CD8-positive, alpha-beta memory T cell (primary cell): ENCODE data around the gene DEPDC7. TPM values are rescaled to one million over a fixed set of nuclear protein-coding genes. Genes with fewer than 3 reads are reported as not detected.
"Not testable (repeated sequence)": the region's sequence is repeated elsewhere in the genome, so short reads cannot be mapped to it uniquely, and the experiment has no call there.

Source experiments
- CTCF ChIA-PET: fragments of 350-600 bp; sonication (Branson Sonifier 250); formaldehyde crosslinking; loops from one replicate; lab custom pipeline; 2021; ENCODE audit warnings: antibody characterized with exemption; lab: Charles Lee
- POLR2A ChIA-PET: fragments of 350-600 bp; sonication (Branson Sonifier 250); formaldehyde crosslinking; loops from one replicate; lab custom pipeline; 2021; ENCODE audit warnings: antibody characterized with exemption; lab: Charles Lee
- DNase-seq, 5 donors: peaks; one replicate each; pipeline versions ENCODE4 v3.0.0 to v3.0.0-alpha.2; 2020 to 2022; ENCODE audit warnings: mixed read lengths in 1 of 5
- H3K27ac ChIP-seq: one replicate; pipeline ENCODE4 v1.7.0; 2013; ENCODE audit warnings: low read depth, mild to moderate bottlenecking, low read length, moderate library complexity
- H3K27me3 ChIP-seq: 2 replicates; pipeline ENCODE4 v1.7.0; 2013; ENCODE audit warnings: low read length, mild to moderate bottlenecking; ENCODE audit not compliant: insufficient read depth, poor library complexity, severe bottlenecking
- H3K36me3 ChIP-seq: 2 replicates; pipeline ENCODE4 v1.7.0; 2013; ENCODE audit warnings: mild to moderate bottlenecking, low read length, moderate library complexity; ENCODE audit not compliant: insufficient read depth
- H3K4me1 ChIP-seq: 2 replicates; pipeline ENCODE4 v1.7.0; 2013; ENCODE audit warnings: mild to moderate bottlenecking, low read length, moderate library complexity; ENCODE audit not compliant: insufficient read depth
- H3K4me3 ChIP-seq: 2 replicates; pipeline ENCODE4 v1.7.0; 2013; ENCODE audit warnings: mild to moderate bottlenecking, low read length
- H3K9me3 ChIP-seq: 2 replicates; pipeline ENCODE4 v1.7.0; 2013; ENCODE audit warnings: mild to moderate bottlenecking, low read length
- H3K27ac Mint-ChIP-seq, 8 donors: one replicate each; pipeline ENCODE4 v1.8.0; 2020 to 2021; ENCODE audit warnings: mixed read lengths in 8 of 8, mild to moderate bottlenecking in 6 of 8, inconsistent platforms in 3 of 8, moderate library complexity in 3 of 8
- H3K27me3 Mint-ChIP-seq, 2 donors: one replicate each; pipeline ENCODE4 v1.8.0; 2020 to 2021; ENCODE audit warnings: mixed read lengths in 2 of 2, mild to moderate bottlenecking in 1 of 2, moderate library complexity in 1 of 2
- H3K36me3 Mint-ChIP-seq, 3 donors: one replicate each; pipeline ENCODE4 v1.8.0; 2020 to 2021; ENCODE audit warnings: mixed read lengths in 3 of 3, inconsistent platforms in 1 of 3, mild to moderate bottlenecking in 1 of 3
- H3K4me1 Mint-ChIP-seq, 3 donors: one replicate each; pipeline ENCODE4 v1.8.0; 2020 to 2021; ENCODE audit warnings: mixed read lengths in 3 of 3, inconsistent platforms in 1 of 3, mild to moderate bottlenecking in 1 of 3
- H3K4me3 Mint-ChIP-seq, 7 donors: one replicate each; pipeline ENCODE4 v1.8.0; 2020 to 2021; ENCODE audit warnings: mixed read lengths in 7 of 7, mild to moderate bottlenecking in 6 of 7, moderate library complexity in 4 of 7, inconsistent platforms in 2 of 7
- H3K9me3 Mint-ChIP-seq, 5 donors: one replicate each; pipeline ENCODE4 v1.8.0; 2020 to 2022; ENCODE audit warnings: mixed read lengths in 5 of 5, mild to moderate bottlenecking in 3 of 5, moderate library complexity in 2 of 5, inconsistent platforms in 1 of 5
- polyA plus RNA-seq: library from polyadenylated mRNA; unstranded; fragments of 300-500 nt; fragmentation: Illumina TruSeq; gene quantifications from one replicate; pipeline ENCODE4 v1.2.3, GENCODE V29; 2021
- total RNA-seq, 2 experiments: library from RNA; stranded (reverse); gene quantifications; one replicate each; pipeline ENCODE4 v1.2.3, GENCODE V29; 2021

Gene DEPDC7
- total and polyA plus RNA-seq, 3 experiments from 2014 or later = 0.15 to 1.8 (median 1.7) TPM

DNA sequence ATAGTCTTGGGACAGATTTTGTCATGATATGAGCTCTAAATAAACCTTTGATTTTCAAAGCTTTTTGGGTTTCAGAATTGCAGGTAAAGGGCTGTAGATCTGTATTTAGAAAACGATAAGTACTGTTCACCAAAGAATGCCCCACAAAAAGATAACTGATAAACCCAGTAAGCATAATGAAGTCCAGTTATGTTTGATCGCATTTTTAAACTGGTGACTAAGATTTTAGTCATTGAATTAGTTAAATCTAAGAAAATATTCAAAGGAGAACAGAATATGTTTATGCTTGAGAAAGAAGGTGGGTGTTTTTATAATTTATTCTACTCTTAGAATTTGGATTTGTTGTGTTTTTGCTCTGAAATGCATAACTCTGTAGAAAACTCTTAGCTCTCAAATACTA is 11.6 kb downstream of the DEPDC7 start:
- no peak overlapping the region for H3K27ac ChIP-seq
- Mint-ChIP-seq H3K9me3 (no peaks in the 10 kb centered on the region), H3K27ac (no peak overlapping the region), H3K27me3 (peaks cover 7 to 12% of the 10 kb centered on the region in 2 donors), H3K4me3 (no peak overlapping the region), H3K4me1 (no peaks in the 10 kb centered on the region), H3K36me3 (no peaks in the 10 kb centered on the region)
- H3K4me1 ChIP-seq = peaks cover 1% of the 10 kb centered on the region
- H3K36me3 ChIP-seq = no peaks in the 10 kb centered on the region
- H3K4me3 ChIP-seq = no peak overlapping the region
- H3K27me3 ChIP-seq = no peaks in the 10 kb centered on the region
- no peaks in the 10 kb centered on the region for H3K9me3 ChIP-seq
- ChIA-PET POLR2A (no interaction called here), CTCF (no interaction called here)
- DNase-seq = no peak

DNA sequence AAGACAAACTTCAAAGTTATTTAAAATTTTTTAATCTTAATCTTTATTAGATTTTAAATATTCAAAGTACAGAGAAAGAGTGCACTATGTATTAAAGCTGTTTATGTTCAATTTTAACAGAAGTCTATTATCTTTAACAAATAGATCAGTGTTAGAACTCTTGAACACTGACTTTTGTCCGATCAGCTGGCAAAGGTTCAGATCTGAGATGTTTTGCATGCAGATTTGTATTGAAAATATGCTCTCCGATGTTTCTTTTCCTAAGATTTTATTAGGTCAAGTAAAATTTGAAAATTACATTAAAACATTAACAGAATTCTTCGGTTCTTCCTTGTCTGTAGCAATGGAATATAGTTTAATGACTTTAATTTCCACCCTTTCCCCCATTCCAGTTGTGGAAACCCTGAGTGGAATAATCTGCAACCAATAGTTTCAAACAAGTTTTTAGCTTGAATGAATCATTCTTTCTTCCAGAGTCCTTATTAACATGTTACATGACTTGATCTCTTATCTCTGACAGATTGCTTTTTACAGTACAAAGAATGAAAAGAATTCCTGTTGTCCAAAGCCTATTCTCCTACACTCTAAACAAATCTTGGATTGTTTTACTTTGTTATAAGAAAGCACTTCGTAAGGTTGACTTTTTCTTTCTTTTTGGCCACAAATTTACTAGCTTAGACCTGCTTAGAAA is 12.3 kb downstream of the DEPDC7 start:
- POLR2A ChIA-PET = no interaction called here

GRCh38 chr11:33028537-33028914 is 12.8 kb downstream of the DEPDC7 start:
- no peaks in the 10 kb centered on the region for H3K4me1 Mint-ChIP-seq
- CTCF ChIA-PET = no interaction called here
- Histone ChIP-seq H3K9me3 (no peaks in the 10 kb centered on the region), H3K4me3 (no peak overlapping the region), H3K36me3 (no peaks in the 10 kb centered on the region), H3K4me1 (no peaks in the 10 kb centered on the region), H3K27ac (no peak overlapping the region), H3K27me3 (no peaks in the 10 kb centered on the region)
- no peaks in the 10 kb centered on the region for H3K36me3 Mint-ChIP-seq
- peaks cover 5 to 19% of the 10 kb centered on the region in 2 donors for H3K27me3 Mint-ChIP-seq
- no peaks in the 10 kb centered on the region for H3K9me3 Mint-ChIP-seq
- H3K4me3 Mint-ChIP-seq = no peak overlapping the region
- no peak overlapping the region for H3K27ac Mint-ChIP-seq
- DNase-seq = no peak
- POLR2A ChIA-PET = no interaction called here

More for the DNA sequence above, 12.3 kb downstream of the DEPDC7 start:
- no peak overlapping the region for H3K4me3 Mint-ChIP-seq
- H3K4me1 Mint-ChIP-seq = no peaks in the 10 kb centered on the region
- Histone ChIP-seq H3K27ac (no peak overlapping the region), H3K27me3 (no peaks in the 10 kb centered on the region), H3K36me3 (no peaks in the 10 kb centered on the region), H3K9me3 (no peaks in the 10 kb centered on the region), H3K4me1 (no peaks in the 10 kb centered on the region), H3K4me3 (no peak overlapping the region)
- H3K27me3 Mint-ChIP-seq = peaks cover 5 to 17% of the 10 kb centered on the region in 2 donors
- DNase-seq = no peak
- CTCF ChIA-PET = no interaction called here
- H3K36me3 Mint-ChIP-seq = no peaks in the 10 kb centered on the region
- no peaks in the 10 kb centered on the region for H3K9me3 Mint-ChIP-seq
- H3K27ac Mint-ChIP-seq = no peak overlapping the region

DNA sequence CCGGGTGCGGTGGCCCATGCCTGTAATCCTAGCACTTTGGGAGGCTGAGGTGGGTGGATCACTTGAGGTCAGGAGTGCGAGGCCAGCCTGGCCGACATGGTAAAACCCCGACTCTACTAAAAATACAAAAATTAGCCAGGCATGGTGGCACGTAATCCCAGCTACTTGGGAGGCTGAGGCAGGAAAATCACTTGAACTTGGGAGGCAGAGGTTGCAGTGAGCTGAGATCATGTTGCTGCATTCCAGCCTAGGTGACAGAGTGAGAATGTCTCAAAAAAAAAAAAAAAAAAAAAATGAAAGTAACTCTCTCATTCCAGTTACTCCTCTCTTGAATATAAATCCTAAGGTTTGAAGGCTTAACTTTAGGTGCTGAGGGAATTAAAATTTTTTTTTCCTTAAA is 13.5 kb downstream of the DEPDC7 start:
- ChIA-PET CTCF (interaction anchor here (1.4 kb wide), 1 partner anchor 10 kb away, joined by 5 read pairs; the partner anchor contains the start of gene TCP11L1), POLR2A (interaction anchor here (0.7 to 1.2 kb wide), 2 partner anchors 13 to 26 kb away, joined by 6 to 8 read pairs; partner anchors contain the start of gene DEPDC7)
- H3K9me3 ChIP-seq, H3K4me1 Mint-ChIP-seq, H3K36me3 Mint-ChIP-seq, H3K4me1 ChIP-seq, H3K4me3 ChIP-seq, H3K27me3 ChIP-seq, H3K27ac Mint-ChIP-seq, H3K9me3 Mint-ChIP-seq, DNase-seq, H3K27ac ChIP-seq, H3K36me3 ChIP-seq, H3K4me3 Mint-ChIP-seq: not testable (repeated sequence)
- H3K27me3 Mint-ChIP-seq = peaks cover 6 to 19% of the 10 kb centered on the region in 2 donors

DNA sequence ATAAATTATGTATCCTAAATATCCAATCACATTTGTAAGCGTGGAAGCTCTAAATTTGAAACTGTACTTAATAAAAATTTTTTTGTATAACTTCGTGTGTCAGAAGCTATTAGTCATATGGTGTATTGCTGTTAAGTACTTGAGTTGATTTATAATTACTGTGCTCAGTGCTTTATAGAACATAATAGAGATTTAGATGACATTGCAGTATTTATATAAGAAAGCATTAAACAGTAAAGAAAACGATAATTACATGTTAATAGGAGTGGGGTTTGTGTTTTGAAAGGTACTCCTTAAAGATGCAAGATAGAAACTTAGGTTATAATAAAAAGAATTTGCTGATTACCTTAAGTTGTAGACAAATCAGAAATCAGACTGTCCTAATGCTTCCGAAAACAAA is 17.8 kb downstream of the DEPDC7 start:
- Mint-ChIP-seq H3K4me3 (peak overlapping the region in 1 of 7 donors; percentile 12), H3K9me3 (no peaks in the 10 kb centered on the region), H3K4me1 (no peaks in the 10 kb centered on the region), H3K27ac (no peak overlapping the region), H3K27me3 (peaks cover 11 to 25% of the 10 kb centered on the region in 2 donors), H3K36me3 (no peaks in the 10 kb centered on the region)
- H3K4me3 ChIP-seq = no peak overlapping the region
- no peaks in the 10 kb centered on the region for H3K9me3 ChIP-seq
- no peaks in the 10 kb centered on the region for H3K4me1 ChIP-seq
- POLR2A ChIA-PET = no interaction called here
- CTCF ChIA-PET = no interaction called here
- DNase-seq = no peak
- no peak overlapping the region for H3K27ac ChIP-seq
- no peaks in the 10 kb centered on the region for H3K36me3 ChIP-seq
- H3K27me3 ChIP-seq = no peaks in the 10 kb centered on the region

DNA sequence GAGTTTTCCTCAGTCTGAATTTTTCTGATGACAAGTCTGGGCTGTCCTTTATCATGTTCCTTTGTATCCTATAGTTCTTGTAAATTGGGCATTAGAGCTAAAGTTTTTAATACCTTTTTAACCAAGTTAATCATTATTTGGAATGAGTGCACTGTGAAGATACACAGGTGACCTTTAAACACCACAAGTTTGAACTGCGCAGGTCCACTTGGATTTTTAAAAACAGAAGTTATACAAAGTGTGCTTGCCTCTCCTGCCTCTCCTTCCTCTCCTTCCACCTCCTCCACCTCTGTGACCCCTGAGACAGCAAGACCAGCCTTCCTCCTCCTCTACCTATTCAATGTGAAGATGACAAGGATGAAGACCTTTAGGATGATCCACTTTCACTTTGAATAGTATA is 19.3 kb downstream of the DEPDC7 start:
- H3K27me3 Mint-ChIP-seq = peaks cover 11 to 25% of the 10 kb centered on the region in 2 donors
- POLR2A ChIA-PET = no interaction called here

DNA sequence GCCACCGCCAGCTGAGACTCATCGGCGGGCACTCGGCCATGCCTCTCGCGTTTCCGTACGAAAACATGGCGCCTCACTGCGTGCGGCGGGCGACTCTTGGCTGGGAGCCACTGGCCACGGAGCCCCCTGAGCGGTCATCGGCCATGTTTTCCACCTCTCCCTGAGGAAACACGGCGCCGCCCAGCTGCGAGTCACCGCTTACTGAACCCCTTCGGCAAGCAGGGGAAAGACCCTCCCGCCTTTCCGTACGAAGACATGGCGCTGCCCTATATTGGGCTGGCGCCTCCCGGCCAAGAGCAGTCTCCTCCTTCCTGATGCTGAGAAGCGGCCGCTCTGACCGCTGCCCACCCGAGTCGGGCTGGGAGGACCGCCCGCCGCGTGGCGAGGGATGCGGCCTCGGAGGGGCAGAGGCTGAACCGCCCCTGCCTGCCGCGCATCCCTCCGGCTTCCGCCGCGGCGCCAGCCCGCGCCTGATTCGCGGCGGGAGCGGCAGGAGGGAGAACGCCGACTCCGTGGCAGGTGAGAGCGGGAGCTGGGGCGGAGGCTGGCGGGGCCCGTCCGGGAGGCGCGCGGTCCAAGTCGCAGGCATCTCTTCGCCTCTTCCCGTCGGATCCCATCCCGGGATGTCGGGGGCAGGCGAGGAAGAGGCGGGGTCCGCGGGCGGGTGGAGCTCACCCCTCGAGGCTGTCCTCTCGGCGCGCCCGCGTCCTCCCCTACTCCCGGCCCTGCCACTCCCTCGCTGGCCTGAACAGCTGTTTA is 23.8 kb downstream of the DEPDC7 start, which contains the start of gene TCP11L1:
TCP11L1 (plus strand) TSS at position 299 of the 759 bp plus-strand sequence. CDS start 4,202 bp downstream, outside the sequence.
- Histone ChIP-seq H3K4me1 (peaks cover 10% of the 10 kb centered on the region), H3K27me3 (no peaks in the 10 kb centered on the region), H3K9me3 (no peaks in the 10 kb centered on the region), H3K36me3 (no peaks in the 10 kb centered on the region), H3K4me3 (peak within 1 kb of the TSS; percentile 96), H3K27ac (peak within 1 kb of the TSS; percentile 78)
- Mint-ChIP-seq H3K4me3 (peak within 1 kb of the TSS; percentile 94 to 98 (median 95)), H3K36me3 (peaks cover 0 to 15% (median 0%) of the 10 kb centered on the region in 3 donors), H3K27me3 (peaks cover 5 to 11% of the 10 kb centered on the region in 2 donors), H3K4me1 (peaks cover 16 to 23% (median 23%) of the 10 kb centered on the region in 3 donors), H3K27ac (peak within 1 kb of the TSS; percentile 92 to 98 (median 94)), H3K9me3 (no peaks in the 10 kb centered on the region)
- ChIA-PET POLR2A (interaction anchor here (0.8 to 1.4 kb wide), 6 partner anchors 14 to 28 kb away, joined by 3 to 5 read pairs (median 3); partner anchors contain the start of gene DEPDC7), CTCF (interaction anchor here (0.6 to 3.1 kb wide), 12 partner anchors 8 to 145 kb away, joined by 3 to 19 read pairs (median 4); partner anchors contain the start of gene DEPDC7)
- peak; percentile 47 to 89 (median 79) for DNase-seq

More for the DNA sequence above, 19.3 kb downstream of the DEPDC7 start:
- Mint-ChIP-seq H3K27ac (peak overlapping the region in 1 of 8 donors; percentile 38), H3K4me1 (peaks cover 4 to 7% (median 5%) of the 10 kb centered on the region in 3 donors), H3K4me3 (no peak overlapping the region), H3K36me3 (peaks cover 0 to 5% (median 0%) of the 10 kb centered on the region in 3 donors), H3K9me3 (no peaks in the 10 kb centered on the region)
- H3K36me3 ChIP-seq = no peaks in the 10 kb centered on the region
- no peak overlapping the region for H3K27ac ChIP-seq
- DNase-seq = no peak
- no peaks in the 10 kb centered on the region for H3K4me1 ChIP-seq
- H3K27me3 ChIP-seq = no peaks in the 10 kb centered on the region
- CTCF ChIA-PET = interaction anchor here (2.0 kb wide), 1 partner anchor 10 kb away, joined by 9 read pairs; no protein-coding TSS in a partner anchor
- no peak overlapping the region for H3K4me3 ChIP-seq
- no peaks in the 10 kb centered on the region for H3K9me3 ChIP-seq
